DOHH2 (cell line): ENCODE measurements around the gene TMEM132A.

Experiments used
- EZH2phosphoT487 ChIP-seq: fragments of 200-600 bp; sonication (generic); IDR thresholded peaks from 2 replicates; pipeline ENCODE4 v1.6.1; 2017; ENCODE audit warnings: borderline replicate concordance, mild to moderate bottlenecking, antibody characterized with exemption, low read length, moderate library complexity, mixed read lengths
- TF ChIP-seq, protein P1 (sequence below): fragments of 200-600 bp; sonication (generic); IDR thresholded peaks from one replicate; pipeline ENCODE4 v1.5.1; 2014; ENCODE audit warnings: antibody characterized with exemption, mild to moderate bottlenecking, low read depth, low read length; ENCODE audit not compliant: poor library complexity, severe bottlenecking

DNA sequence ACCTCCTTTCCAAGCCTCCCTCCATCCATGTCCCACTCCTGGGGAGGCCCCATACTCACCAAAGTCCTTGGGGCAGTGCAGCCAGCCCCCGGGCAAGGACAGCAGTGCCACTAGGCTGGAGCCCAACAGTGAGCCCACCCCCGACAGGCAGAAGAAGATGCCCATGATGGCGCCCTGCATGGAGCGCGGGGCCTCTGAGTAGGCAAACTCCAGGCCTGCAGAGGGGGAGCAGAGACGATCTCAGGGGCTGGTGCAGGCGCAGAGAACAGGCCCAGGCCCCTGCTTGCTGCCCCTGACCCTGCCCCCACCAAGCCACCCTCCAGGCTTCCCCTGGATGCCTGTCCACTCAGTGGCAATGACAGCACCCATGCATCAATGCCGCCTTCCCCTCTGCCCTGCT lies 13.6 kb downstream of the TMEM132A start:
- TF ChIP-seq, protein P1, sequence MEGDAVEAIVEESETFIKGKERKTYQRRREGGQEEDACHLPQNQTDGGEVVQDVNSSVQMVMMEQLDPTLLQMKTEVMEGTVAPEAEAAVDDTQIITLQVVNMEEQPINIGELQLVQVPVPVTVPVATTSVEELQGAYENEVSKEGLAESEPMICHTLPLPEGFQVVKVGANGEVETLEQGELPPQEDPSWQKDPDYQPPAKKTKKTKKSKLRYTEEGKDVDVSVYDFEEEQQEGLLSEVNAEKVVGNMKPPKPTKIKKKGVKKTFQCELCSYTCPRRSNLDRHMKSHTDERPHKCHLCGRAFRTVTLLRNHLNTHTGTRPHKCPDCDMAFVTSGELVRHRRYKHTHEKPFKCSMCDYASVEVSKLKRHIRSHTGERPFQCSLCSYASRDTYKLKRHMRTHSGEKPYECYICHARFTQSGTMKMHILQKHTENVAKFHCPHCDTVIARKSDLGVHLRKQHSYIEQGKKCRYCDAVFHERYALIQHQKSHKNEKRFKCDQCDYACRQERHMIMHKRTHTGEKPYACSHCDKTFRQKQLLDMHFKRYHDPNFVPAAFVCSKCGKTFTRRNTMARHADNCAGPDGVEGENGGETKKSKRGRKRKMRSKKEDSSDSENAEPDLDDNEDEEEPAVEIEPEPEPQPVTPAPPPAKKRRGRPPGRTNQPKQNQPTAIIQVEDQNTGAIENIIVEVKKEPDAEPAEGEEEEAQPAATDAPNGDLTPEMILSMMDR = no peak
- TF ChIP-seq EZH2phosphoT487 = no peak
